Lower leg skin (tissue), 3 donors: ENCODE measurements around the gene CLASRP.

Experiments
- POLR2A ChIP-seq, 2 donors: fragments of 450-650 bp; IDR thresholded peaks; one replicate each; pipeline ENCODE4 v1.6.1; 2016 to 2017; ENCODE audit warnings: antibody characterized with exemption in 2 of 2, mild to moderate bottlenecking in 1 of 2, moderate library complexity in 1 of 2
- TF ChIP-seq, protein P1 (sequence below), 3 donors: fragments of 450-650 bp; IDR thresholded peaks; one replicate each; pipeline ENCODE4 v1.5.1; 2016; ENCODE audit warnings: antibody characterized with exemption in 3 of 3, mild to moderate bottlenecking in 3 of 3, moderate library complexity in 2 of 3

DNA sequence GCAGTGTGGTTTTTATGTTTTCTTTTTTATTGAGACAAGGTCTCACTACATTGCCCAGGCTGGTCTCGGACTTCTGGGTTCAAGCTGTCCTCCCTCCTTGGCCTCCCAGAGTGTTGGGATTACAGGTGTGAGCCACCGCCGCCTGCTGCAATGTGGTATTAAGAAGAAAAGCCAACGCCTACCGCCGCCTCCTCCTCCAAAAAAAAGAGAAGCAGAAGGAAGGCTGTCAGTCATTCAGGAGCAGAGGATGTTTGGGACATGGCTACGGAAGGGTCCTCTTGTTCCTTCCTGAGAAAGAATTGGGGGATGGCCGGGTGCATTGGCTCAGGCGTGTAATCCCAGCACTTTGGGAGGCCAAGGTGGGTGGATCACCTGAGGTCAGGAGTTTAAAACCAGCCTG is 55.3 kb downstream of the CLASRP start:
- TF ChIP-seq, protein P1, sequence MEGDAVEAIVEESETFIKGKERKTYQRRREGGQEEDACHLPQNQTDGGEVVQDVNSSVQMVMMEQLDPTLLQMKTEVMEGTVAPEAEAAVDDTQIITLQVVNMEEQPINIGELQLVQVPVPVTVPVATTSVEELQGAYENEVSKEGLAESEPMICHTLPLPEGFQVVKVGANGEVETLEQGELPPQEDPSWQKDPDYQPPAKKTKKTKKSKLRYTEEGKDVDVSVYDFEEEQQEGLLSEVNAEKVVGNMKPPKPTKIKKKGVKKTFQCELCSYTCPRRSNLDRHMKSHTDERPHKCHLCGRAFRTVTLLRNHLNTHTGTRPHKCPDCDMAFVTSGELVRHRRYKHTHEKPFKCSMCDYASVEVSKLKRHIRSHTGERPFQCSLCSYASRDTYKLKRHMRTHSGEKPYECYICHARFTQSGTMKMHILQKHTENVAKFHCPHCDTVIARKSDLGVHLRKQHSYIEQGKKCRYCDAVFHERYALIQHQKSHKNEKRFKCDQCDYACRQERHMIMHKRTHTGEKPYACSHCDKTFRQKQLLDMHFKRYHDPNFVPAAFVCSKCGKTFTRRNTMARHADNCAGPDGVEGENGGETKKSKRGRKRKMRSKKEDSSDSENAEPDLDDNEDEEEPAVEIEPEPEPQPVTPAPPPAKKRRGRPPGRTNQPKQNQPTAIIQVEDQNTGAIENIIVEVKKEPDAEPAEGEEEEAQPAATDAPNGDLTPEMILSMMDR (IDR thresholded peaks at IDR 0.05), result no peak
- no peak for TF ChIP-seq POLR2A (IDR thresholded peaks at IDR 0.05)
